Measurements from ENCODE around the gene NRTN.

Gene NRTN

GRCh38 chr19:5814852-5815246 lies 10.0 kb downstream of the NRTN start:
- DNase-seq (ENCODE audit: low read depth in 2 of 2), result no peak

GRCh38 chr19:5817218-5817617 lies 12.4 kb downstream of the NRTN start:
- DNase-seq (ENCODE audit: low read depth in 2 of 2), result no peak

GRCh38 chr19:5818594-5818993 lies 13.7 kb downstream of the NRTN start:
- DNase-seq (ENCODE audit: low read depth in 2 of 2), result no peak

GRCh38 chr19:5820785-5821184 lies 15.9 kb downstream of the NRTN start:
- no peak for DNase-seq (ENCODE audit: low read depth in 2 of 2)

GRCh38 chr19:5821521-5822180 lies 16.8 kb downstream of the NRTN start:
- no peak for DNase-seq (ENCODE audit: low read depth in 2 of 2)

GRCh38 chr19:5822181-5822844 lies 17.4 kb downstream of the NRTN start:
- no peak for DNase-seq (ENCODE audit: low read depth in 2 of 2)

GRCh38 chr19:5823579-5824281 lies 18.9 kb downstream of the NRTN start:
- no peak for DNase-seq (ENCODE audit: low read depth in 2 of 2)

GRCh38 chr19:5824751-5825150 lies 19.9 kb downstream of the NRTN start:
- DNase-seq (ENCODE audit: low read depth in 2 of 2), result no peak

GRCh38 chr19:5825178-5825577 lies 20.3 kb downstream of the NRTN start:
- DNase-seq (ENCODE audit: low read depth in 2 of 2), result no peak

GRCh38 chr19:5826531-5827341 lies 21.9 kb downstream of the NRTN start:
- DNase-seq (ENCODE audit: low read depth in 2 of 2), result no peak

- no peak for DNase-seq (ENCODE audit: low read depth in 2 of 2)
These were observed 22.5 kb downstream of the NRTN start for GRCh38 chr19:5827342-5827890.

- DNase-seq (ENCODE audit: low read depth in 2 of 2), result peak; percentile 91 to 92
These were observed 23.2 kb downstream of the NRTN start for GRCh38 chr19:5827891-5828660.

GRCh38 chr19:5828661-5829566 lies 24.0 kb downstream of the NRTN start:
- no peak for DNase-seq (ENCODE audit: low read depth in 2 of 2)

- DNase-seq (ENCODE audit: low read depth in 2 of 2), result no peak
These were observed 24.9 kb downstream of the NRTN start for GRCh38 chr19:5829567-5830310.

GRCh38 chr19:5831159-5831558 lies 26.3 kb downstream of the NRTN start:
- no peak for DNase-seq (ENCODE audit: low read depth in 2 of 2)

- no peak for DNase-seq (ENCODE audit: low read depth in 2 of 2)
These were observed 27.2 kb downstream of the NRTN start for GRCh38 chr19:5832061-5832460.

GRCh38 chr19:5832527-5833216 lies 27.8 kb downstream of the NRTN start:
- no peak for DNase-seq (ENCODE audit: low read depth in 2 of 2)

GRCh38 chr19:5837761-5838352 lies 33.0 kb downstream of the NRTN start:
- no peak for DNase-seq (ENCODE audit: low read depth in 2 of 2)
